Skeletal muscle tissue (tissue), 4 donors: ENCODE results near the gene GNA15. TPM values are rescaled to one million over a fixed set of nuclear protein-coding genes. Genes with fewer than 3 reads are reported as not detected.

Source experiments
- H3K27ac ChIP-seq: one replicate; pipeline ENCODE4 v1.7.0; 2013; ENCODE audit warnings: mild to moderate bottlenecking, low read depth, low read length, inconsistent platforms
- H3K27me3 ChIP-seq, 3 donors: one replicate each; pipeline ENCODE4 v1.7.0; 2013; ENCODE audit warnings: low read length in 3 of 3; ENCODE audit not compliant: control insufficient read depth in 3 of 3, insufficient read depth in 3 of 3
- H3K36me3 ChIP-seq, 3 donors: one replicate each; pipeline ENCODE4 v1.7.0; 2013; ENCODE audit warnings: low read length in 3 of 3; ENCODE audit not compliant: control insufficient read depth in 3 of 3, insufficient read depth in 3 of 3
- H3K4me1 ChIP-seq, 3 donors: one replicate each; pipeline ENCODE4 v1.7.0; 2013; ENCODE audit warnings: low read length in 3 of 3, mild to moderate bottlenecking in 3 of 3; ENCODE audit not compliant: control insufficient read depth in 3 of 3, insufficient read depth in 3 of 3
- H3K4me3 ChIP-seq, 3 donors: one replicate each; pipeline ENCODE4 v1.7.0; 2013; ENCODE audit warnings: low read length in 3 of 3
- H3K9ac ChIP-seq, 3 donors: one replicate each; pipeline ENCODE4 v1.7.0; 2013; ENCODE audit warnings: low read length in 3 of 3, mild to moderate bottlenecking in 3 of 3, moderate library complexity in 2 of 3, low read depth in 1 of 3
- H3K9me3 ChIP-seq, 3 donors: one replicate each; pipeline ENCODE4 v1.7.0; 2013; ENCODE audit warnings: low read length in 3 of 3; ENCODE audit not compliant: control insufficient read depth in 3 of 3
- total RNA-seq: library from RNA; depleted of rRNA; stranded (reverse); fragments of >200 nt; gene quantifications from one replicate; pipeline ENCODE4 v1.2.3, GENCODE V29; 2014
- donor health status: Osteomylitis.

GNA15 gene
- total RNA-seq, 1 donor from 2014 or later, result 3.1 TPM

DNA sequence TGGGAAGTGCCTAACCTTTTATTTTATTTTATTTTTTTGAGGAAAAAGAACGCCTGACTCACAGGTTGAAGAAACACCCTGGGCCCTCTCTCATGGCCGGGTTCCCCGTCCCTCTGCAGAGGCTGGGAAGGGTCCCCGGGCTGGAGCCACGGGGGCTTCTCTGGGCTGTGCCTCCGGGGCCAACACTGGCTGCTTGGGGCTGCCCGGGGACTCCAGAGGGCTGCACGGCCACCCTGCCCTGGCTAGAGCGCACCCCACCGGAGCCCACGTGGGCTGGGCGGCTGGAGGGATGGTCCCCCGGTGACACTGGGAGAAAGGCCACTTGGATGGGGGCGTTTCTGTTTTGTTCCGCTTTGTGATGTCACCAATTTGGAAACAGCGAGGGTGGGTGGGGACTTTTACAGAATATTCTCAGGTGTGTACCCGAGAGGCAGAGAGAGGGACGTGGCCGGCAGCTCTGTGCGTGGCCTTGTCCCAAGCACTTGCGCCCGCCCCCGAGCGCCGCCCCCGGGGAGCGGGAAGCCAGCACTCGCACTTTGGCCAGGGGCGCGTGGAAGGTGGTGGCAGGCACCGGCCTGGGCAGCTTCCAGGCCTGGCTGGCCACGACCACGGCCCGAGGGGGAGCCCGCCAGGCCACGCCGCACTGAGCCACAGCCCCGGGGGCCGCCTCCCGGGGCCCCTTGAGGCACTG lies 13.9 kb upstream of the GNA15 start:
- no peak overlapping the region for H3K9ac ChIP-seq
- H3K27ac ChIP-seq, result no peak overlapping the region
- H3K4me3 ChIP-seq, result no peak overlapping the region
- H3K27me3 ChIP-seq, result no peaks in the 10 kb centered on the region
- H3K9me3 ChIP-seq, result no peaks in the 10 kb centered on the region
- H3K36me3 ChIP-seq, result peaks cover 0 to 25% (median 15%) of the 10 kb centered on the region in 3 donors
- no peaks in the 10 kb centered on the region for H3K4me1 ChIP-seq

DNA sequence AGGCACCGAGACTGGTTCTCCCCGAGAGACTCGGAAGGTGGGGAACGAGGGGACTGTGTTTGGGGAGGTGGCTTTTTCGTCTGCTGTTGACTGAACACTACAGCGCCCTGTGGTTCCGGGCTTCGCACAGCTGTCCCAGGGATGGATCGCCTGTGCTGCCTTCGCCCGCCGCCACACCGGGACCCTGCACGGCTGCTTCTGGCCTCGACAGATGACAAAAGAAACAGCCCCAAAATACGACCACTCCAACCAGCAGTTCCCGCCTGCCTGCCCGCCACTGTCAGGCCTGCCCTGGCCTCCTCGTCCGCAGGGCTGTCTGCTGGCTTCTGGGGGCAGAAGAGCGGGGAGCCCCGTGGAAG lies 13.3 kb upstream of the GNA15 start:
- H3K4me3 ChIP-seq, result no peak overlapping the region
- H3K27me3 ChIP-seq, result no peaks in the 10 kb centered on the region
- H3K9me3 ChIP-seq, result no peaks in the 10 kb centered on the region
- H3K27ac ChIP-seq, result no peak overlapping the region
- no peak overlapping the region for H3K9ac ChIP-seq
- H3K4me1 ChIP-seq, result no peaks in the 10 kb centered on the region
- H3K36me3 ChIP-seq, result peaks cover 0 to 25% (median 15%) of the 10 kb centered on the region in 3 donors

DNA sequence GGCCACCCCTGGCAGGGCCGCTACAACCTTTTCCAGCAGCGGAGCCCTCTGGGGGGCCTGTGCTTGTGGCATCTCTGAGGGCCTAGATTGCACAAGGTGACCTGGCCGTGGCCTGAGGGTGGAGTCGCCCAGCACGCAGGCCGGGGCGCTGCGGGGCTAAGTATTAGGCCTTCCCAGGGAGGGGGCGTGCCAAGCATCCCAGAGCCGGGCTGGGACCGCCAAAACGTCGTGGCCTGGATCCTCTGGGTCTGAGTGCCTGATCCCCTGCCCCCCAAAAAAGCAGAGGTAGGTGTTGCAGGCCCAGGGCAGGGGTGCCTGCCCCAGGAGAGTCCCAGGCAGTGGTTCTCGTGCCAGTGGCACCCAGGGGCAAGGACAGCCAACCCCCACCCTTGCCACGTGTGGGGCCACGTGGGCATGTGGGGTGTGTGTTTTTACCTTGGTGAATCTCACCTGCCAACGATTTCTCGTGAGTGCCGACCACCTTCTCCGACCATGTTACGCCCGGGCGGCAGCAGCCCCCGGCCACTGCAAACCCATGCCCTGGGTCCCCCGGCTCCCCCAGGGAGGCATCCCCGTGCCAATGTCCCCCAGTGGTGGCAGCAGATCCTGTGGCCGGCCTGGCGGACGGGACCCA lies 12.6 kb upstream of the GNA15 start:
- H3K27me3 ChIP-seq, result no peaks in the 10 kb centered on the region
- H3K27ac ChIP-seq, result no peak overlapping the region
- H3K9ac ChIP-seq, result no peak overlapping the region
- H3K9me3 ChIP-seq, result no peaks in the 10 kb centered on the region
- H3K4me3 ChIP-seq, result no peak overlapping the region
- peaks cover 0 to 22% (median 9%) of the 10 kb centered on the region in 3 donors for H3K36me3 ChIP-seq
- H3K4me1 ChIP-seq, result no peaks in the 10 kb centered on the region

DNA sequence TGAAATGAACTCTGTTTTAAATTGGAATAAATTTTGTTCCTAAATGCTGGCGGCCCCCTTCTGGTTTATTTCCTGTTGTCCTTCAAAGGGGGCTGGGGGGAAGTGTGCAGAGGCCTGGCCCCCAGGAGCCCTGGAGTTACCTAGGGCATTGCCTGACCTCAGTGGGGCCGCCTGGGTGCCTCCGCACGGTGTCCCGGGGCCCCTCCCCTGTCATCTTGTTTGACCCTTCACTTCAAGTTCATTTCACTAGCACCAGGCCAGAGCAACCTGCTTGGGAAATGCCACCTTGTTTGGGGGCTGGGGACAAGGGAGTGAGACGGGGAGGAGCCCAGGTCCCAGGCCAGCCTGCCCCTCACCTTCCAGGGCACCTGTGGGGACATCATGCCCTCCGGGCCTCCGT lies 11.9 kb upstream of the GNA15 start:
- H3K9ac ChIP-seq, result no peak overlapping the region
- H3K4me3 ChIP-seq, result no peak overlapping the region
- no peaks in the 10 kb centered on the region for H3K4me1 ChIP-seq
- H3K9me3 ChIP-seq, result no peaks in the 10 kb centered on the region
- H3K27ac ChIP-seq, result no peak overlapping the region
- no peaks in the 10 kb centered on the region for H3K27me3 ChIP-seq
- H3K36me3 ChIP-seq, result peaks cover 0 to 17% (median 5%) of the 10 kb centered on the region in 3 donors

DNA sequence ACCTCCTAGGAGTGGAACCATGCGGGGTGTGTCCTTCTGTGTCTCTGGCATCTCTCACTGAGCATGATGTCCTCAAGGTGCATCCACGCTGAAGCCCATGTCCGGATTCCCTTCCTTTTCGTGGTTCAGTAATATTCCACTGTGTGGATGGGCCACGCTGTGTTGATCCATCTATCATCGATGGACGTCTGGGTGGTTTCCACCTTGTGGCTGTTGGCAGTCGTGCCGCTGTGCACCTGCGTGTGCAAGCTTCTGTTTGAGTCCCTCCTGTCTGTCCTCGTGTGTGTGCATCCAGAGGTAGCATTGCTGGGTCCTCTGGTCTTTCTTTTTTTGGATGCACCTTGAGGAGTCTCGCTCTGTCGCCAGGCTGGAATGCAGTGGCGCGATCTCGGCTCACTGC lies 11.2 kb upstream of the GNA15 start:
- H3K27ac ChIP-seq, result no peak overlapping the region
- H3K4me1 ChIP-seq, result no peaks in the 10 kb centered on the region
- H3K9ac ChIP-seq, result peak overlapping the region in 1 of 3 donors; percentile 10
- no peak overlapping the region for H3K4me3 ChIP-seq
- no peaks in the 10 kb centered on the region for H3K9me3 ChIP-seq
- no peaks in the 10 kb centered on the region for H3K27me3 ChIP-seq
- peaks cover 0 to 12% (median 2%) of the 10 kb centered on the region in 3 donors for H3K36me3 ChIP-seq

DNA sequence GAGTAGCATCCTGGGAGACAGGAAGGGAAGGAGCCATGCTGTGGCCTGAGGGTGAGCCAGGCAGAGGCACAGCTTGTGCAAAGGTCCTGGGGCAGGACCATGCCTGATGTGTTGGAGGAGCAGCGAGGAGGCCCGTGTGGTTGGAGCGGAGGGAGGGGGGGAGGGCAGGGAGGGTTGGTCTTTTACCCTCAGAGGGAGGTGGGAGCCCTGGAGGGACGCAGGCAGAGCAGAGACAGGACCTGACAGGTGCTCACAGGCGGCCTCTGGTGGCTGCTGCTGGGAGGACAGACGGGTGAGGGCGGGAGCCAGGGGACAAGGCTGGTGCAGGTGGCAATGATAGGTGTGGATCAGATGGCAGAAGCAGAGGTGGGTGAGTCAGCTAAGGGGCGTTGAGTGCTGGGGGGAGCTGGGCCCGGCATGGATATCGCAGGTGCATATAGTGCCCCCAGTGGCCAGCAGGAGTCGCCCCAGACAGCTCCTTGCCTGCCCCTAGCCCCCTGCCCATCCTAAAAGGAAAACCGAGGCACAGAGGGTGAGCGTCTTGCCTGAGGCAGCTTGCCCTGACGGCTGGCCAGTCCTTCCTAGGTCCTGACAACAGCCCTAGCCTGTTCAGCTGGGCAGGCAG lies 9.8 kb upstream of the GNA15 start:
- Histone ChIP-seq H3K4me1 (no peaks in the 10 kb centered on the region), H3K27ac (no peak overlapping the region), H3K36me3 (peaks cover 0 to 4% (median 0%) of the 10 kb centered on the region in 3 donors), H3K9ac (no peak overlapping the region), H3K4me3 (no peak overlapping the region), H3K9me3 (no peaks in the 10 kb centered on the region), H3K27me3 (no peaks in the 10 kb centered on the region)

DNA sequence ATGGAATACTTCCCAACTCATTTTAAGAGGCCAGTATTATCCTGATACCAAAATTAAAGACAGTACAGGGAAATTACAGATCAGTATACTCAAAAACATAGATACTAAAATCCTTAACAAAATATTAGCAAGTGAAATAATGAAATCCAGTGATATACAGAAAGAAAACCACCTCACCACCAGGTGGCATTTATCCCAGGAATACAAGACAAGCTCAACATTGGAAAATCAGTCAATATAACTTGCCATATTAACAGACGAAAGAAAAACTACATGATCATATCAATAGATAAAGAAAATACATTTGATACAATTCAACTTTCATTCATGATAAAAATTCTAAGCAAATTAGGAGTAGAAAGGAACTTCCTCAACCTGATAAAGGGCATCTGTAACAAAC lies 6.7 kb upstream of the GNA15 start:
- H3K4me1 ChIP-seq, result no peaks in the 10 kb centered on the region
- H3K9ac ChIP-seq, result no peak overlapping the region
- H3K27ac ChIP-seq, result no peak overlapping the region
- no peaks in the 10 kb centered on the region for H3K27me3 ChIP-seq
- H3K9me3 ChIP-seq, result no peaks in the 10 kb centered on the region
- no peaks in the 10 kb centered on the region for H3K36me3 ChIP-seq
- no peak overlapping the region for H3K4me3 ChIP-seq

DNA sequence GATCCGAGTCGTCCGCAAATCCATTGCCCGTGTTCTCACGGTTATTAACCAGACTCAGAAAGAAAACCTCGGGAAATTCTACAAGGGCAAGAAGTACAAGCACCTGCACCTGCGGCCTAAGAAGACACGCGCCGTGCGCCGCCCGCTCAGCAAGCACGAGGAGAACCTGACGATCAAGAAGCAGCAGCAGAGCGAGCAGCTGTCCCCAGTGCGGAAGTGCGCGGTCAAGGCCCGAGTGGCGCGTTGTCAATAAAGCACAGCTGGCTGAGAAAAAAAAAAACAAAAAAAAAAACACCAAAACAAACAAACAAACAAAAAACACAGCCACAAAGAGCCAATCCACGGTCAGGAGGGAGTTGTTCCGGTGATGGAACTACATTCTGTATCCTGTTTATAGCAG lies 4.7 kb upstream of the GNA15 start:
- H3K9me3 ChIP-seq, result no peaks in the 10 kb centered on the region
- no peak overlapping the region for H3K4me3 ChIP-seq
- H3K4me1 ChIP-seq, result no peaks in the 10 kb centered on the region
- H3K27me3 ChIP-seq, result no peaks in the 10 kb centered on the region
- H3K9ac ChIP-seq, result no peak overlapping the region
- no peak overlapping the region for H3K27ac ChIP-seq
- no peaks in the 10 kb centered on the region for H3K36me3 ChIP-seq

DNA sequence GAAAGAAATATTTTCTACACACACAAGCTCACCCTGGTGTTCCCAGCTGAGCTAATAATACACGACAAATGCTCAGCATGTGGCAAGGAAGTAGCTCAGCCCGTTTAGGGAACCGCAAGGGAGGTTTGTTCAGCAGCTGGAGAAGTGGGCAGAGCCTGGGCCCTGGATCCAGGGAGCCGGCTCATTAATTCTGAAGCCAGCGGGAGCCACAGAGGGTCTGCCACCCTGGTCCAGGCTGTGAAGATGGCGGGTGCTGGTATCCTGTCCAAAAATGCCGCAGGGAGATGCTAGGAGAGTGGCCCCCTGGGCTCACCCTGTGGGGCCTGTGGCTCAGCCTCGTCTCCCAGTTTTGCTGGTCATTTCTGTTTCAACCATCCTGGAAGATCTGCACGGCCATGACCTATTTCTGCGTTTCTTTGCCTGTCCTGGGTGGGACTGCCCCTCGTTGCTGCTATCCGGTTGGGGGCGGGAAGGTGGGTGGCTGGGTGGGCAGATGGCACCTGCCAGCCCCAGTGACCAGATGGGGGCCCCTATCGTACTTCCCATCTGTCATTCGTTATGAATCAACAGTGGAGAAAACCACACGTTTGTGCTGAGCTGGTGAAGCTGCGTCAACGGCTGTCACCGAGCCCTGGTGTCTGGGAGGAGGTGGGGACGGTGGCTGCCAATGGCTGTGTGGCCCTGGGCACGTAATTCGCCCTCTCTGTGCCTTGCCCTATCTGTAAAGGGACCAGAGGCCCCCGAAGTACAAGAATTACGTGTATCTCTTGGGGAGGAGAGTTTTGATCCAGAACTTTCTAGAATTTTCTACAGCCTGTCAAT lies 2.7 kb upstream of the GNA15 start:
- H3K36me3 ChIP-seq, result no peaks in the 10 kb centered on the region
- H3K27ac ChIP-seq, result peak overlapping the region; percentile 54
- H3K9ac ChIP-seq, result no peak overlapping the region
- H3K4me1 ChIP-seq, result peaks cover 0 to 4% (median 0%) of the 10 kb centered on the region in 3 donors
- no peaks in the 10 kb centered on the region for H3K9me3 ChIP-seq
- no peaks in the 10 kb centered on the region for H3K27me3 ChIP-seq
- no peak overlapping the region for H3K4me3 ChIP-seq

DNA sequence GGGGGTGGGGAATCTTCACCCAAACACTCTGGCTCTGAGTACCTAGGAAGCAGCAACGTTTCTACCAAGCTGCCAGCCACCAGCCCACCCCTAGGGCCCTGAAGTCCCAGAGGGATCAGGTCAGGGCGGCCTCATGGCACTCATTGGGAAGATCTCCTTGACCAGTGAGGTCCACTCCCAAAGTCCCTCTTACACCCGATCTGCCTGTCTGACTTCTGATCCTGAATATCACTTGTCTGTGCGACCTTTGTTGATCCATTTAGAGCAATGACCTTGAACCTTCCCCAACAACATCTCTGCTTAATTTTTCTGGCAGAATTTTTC lies 2.1 kb upstream of the GNA15 start:
- no peak overlapping the region for H3K4me3 ChIP-seq
- H3K27ac ChIP-seq, result peak overlapping the region; percentile 54
- no peaks in the 10 kb centered on the region for H3K36me3 ChIP-seq
- H3K4me1 ChIP-seq, result peaks cover 0 to 4% (median 0%) of the 10 kb centered on the region in 3 donors
- no peak overlapping the region for H3K9ac ChIP-seq
- H3K9me3 ChIP-seq, result no peaks in the 10 kb centered on the region
- H3K27me3 ChIP-seq, result no peaks in the 10 kb centered on the region
